GM19372 (cell line): ENCODE results near the gene HK2.
"Not testable (repeated sequence)": the region's sequence is repeated elsewhere in the genome, so short reads cannot be mapped to it uniquely, and the experiment has no call there.

Experiments used
- ATAC-seq: cut with Tn5 transposase; IDR thresholded peaks from one replicate; pipeline ENCODE4 v1.9.1; 2021; ENCODE audit warnings: mild to moderate bottlenecking, low read depth, moderate library complexity; ENCODE audit not compliant: unreplicated experiment

Gene HK2

DNA sequence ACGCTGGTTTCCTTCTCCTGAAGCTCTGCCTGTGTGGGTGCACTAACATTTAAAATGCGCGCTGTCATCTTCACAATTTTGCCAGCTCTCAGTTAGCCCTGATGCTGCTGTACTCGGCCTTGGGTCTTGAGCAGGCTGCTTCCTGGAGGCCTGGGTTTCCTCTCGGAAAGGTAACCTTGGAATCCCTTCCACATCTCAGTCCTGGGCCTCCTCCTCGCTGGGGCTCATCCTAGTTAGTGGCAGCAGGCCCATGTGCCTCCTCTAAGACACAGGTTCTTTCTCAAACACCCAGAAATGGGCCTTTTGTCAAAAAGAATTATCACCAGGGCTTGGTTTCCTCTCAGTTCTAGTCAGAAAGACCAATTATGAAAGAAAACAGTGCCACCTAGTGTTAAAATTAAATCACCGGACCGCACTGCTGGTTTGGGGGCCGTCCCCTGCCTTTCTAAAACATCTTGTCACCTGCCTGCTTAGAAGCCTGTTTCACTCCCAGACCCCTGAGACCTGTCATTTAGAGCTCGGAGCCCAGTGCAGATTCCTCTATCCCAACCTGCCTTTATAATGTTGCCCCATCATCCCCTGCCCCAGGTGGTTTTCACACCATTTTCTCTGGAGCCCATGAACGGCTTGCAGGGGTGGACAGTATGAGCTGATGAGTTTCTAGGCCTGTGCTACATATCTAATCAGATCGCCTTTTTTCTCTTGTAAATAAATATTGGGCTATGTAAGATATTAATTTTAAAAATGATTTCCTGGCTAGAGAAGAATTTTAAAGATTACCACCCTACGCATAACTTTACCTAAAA is 42.4 kb downstream of the HK2 start:
- ATAC-seq: no peak

GRCh38 chr2:74877376-74877775 is 43.4 kb downstream of the HK2 start:
- ATAC-seq: no peak

DNA sequence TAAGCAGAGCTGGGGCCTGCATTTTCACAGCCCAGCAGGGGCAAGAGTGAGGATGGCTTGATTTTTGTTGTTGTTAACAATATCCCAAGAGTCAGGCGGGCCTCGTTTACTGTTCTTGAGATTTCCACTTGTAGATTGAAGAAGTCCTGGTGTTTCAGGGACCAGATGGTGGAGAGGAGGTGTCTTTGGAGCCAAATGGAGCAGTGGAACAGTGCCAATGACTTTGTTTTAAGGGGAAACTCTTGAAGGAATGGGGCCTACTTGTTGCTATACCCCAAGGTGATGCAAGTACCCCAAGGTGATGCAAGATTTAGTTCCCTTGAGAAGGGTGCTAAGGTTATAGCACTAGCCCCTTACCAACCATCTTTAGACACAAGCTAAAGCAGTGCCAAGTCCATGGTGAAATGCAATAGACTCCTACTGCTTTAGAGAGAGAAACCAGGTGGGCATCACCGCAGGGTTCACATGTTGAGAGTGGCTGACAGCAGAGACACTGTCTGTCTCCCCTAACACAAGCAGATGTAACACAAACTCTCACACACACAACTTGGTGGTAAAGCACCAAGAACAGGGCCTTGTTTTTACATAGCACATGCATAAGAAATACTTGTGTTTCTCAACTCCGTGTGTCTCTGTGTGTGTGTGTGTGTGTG is 44.0 kb downstream of the HK2 start:
- ATAC-seq: no peak

DNA sequence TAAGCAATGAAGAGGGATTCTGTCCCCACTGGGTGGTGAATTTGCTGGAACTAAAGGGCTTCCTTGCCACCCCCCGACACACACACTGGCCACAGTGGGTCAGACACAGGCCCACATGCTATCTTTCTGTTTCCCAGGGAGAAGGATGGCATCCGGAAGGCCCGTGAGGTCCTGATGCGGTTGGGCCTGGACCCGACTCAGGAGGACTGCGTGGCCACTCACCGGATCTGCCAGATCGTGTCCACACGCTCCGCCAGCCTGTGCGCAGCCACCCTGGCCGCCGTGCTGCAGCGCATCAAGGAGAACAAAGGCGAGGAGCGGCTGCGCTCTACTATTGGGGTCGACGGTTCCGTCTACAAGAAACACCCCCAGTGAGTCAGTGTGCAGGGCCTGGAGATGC is 44.6 kb downstream of the HK2 start:
- no peak for ATAC-seq

- ATAC-seq: no peak
Observed at GRCh38 chr2:74880054-74880728, 46.3 kb downstream of the HK2 start.

DNA sequence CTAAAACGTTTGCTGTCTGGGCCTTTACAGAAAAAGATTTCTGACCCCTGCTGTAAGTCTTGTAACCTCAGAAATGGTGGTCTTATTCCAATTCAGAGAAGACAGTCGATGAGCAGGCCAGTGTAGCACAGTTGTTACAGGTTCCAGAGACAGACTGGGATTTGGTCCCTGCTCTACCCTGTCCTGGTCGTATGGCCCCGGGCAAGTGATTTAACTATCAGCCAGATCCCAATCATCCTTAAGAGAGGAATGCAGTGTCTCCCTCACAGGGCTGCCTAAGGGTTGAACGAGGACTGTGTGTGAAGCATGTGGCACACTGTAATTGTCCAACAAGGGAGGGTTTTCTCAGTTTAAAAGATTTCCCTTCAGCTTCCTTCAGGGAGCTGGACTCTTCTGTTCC is 47.2 kb downstream of the HK2 start:
- ATAC-seq: no peak

GRCh38 chr2:74881626-74882298 is 47.8 kb downstream of the HK2 start:
- ATAC-seq: no peak

DNA sequence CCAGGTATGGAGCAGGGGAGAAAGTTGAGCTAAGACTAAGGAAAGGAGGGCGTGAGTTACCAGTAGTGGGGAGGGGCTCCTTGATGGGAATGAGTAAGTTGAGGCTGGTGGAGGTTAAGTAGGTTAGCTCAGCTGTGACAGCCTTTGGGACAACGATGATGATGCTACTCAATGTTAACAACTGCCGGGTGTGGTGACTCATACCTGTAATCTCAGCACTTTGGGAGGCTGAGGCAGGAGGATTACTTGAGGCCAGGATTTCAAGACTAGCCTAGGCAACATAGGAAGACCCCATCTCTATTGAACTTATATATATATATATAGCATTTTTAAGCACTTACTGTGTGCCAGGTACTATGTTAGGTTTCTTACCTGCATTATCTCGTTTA is 48.4 kb downstream of the HK2 start:
- no peak for ATAC-seq

DNA sequence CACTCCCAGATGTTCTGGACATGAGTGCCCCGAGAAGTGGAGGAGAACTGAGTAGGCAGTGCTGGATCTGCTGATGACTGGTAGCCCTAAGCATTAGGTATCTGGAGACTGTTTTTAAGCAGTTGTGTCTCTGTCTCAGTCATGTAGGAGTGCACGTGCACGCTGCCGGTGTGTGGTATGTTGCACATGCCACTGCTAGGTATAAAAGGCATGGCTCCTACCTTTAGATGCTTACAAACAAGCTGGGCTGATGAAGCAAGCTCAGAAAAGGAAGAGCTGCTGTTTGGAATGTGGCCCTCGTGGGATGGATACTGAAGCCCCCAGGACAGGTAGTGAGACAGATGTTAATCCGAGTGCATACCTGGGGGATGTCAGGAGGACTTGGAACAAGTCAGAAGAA is 49.1 kb downstream of the HK2 start:
- ATAC-seq: no peak

GRCh38 chr2:74884118-74884762 is 50.3 kb downstream of the HK2 start:
- ATAC-seq: no peak

DNA sequence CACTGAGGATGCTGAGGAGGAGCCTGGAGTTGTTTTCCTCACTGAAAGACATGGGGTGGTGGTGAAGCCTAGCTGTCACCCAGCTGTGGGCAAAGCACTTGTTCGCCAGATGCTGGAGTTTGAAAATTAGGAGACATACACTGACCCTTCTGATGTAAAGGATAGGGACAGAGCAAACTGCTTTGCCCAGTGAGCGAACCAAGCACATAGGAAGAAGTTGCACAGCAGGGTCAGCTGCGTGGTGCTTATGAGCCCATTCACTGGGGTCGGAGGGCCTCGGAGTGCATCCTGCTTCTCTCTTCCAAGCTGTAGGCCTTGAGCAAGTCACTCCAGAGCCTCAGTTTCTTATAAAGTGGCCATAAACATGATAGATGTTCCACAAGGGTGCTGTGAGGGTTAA is 50.9 kb downstream of the HK2 start:
- ATAC-seq: no peak

DNA sequence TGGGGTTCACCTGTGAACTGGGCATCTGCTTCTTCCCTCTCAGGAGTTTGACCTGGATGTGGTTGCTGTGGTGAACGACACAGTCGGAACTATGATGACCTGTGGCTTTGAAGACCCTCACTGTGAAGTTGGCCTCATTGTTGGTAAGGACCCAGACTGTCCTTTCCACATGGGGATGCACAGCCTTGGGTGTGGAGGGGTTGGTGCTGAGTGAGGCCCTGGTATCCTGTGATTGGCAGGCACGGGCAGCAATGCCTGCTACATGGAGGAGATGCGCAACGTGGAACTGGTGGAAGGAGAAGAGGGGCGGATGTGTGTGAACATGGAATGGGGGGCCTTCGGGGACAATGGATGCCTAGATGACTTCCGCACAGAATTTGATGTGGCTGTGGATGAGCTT is 52.3 kb downstream of the HK2 start:
- no peak for ATAC-seq

DNA sequence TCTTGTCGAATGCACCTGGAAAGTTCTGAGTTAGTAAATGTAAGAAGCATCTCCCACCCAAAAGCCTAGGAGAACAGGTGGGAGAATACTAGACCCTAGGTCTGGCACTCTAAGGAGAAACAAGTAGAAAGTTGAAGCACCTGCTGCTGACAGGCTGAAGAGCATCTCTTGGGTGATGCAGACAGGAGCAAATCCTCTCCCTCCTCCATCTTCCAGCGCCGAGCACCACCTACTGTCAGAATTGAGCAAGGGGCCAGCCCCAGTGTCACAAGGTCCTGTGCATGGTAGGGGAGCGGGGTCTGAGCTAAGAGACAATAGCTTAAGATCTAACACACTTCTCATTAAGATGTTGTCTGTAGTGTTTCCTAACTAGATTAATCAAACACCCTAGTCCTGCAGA is 52.9 kb downstream of the HK2 start:
- no peak for ATAC-seq

- no peak for ATAC-seq
Observed at GRCh38 chr2:74887445-74887951, 53.6 kb downstream of the HK2 start.

GRCh38 chr2:74887960-74888700 is 54.2 kb downstream of the HK2 start:
- no peak for ATAC-seq

- no peak for ATAC-seq
Observed at GRCh38 chr2:74889159-74889558, 55.2 kb downstream of the HK2 start.

DNA sequence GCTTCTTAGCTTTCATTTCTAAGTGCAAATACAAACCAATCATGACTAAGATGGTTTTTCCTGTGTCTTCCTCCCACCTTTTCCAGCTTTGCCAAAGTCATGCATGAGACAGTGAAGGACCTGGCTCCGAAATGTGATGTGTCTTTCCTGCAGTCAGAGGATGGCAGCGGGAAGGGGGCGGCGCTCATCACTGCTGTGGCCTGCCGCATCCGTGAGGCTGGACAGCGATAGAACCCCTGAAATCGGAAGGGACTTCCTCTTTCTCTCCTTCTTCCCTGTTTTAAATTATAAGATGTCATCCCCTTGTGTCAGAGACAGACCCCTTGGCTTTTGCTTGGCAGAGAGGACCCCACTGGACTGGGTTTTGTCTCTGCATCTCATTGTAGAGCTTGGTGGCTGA is 56.8 kb downstream of the HK2 start:
- ATAC-seq: no peak

DNA sequence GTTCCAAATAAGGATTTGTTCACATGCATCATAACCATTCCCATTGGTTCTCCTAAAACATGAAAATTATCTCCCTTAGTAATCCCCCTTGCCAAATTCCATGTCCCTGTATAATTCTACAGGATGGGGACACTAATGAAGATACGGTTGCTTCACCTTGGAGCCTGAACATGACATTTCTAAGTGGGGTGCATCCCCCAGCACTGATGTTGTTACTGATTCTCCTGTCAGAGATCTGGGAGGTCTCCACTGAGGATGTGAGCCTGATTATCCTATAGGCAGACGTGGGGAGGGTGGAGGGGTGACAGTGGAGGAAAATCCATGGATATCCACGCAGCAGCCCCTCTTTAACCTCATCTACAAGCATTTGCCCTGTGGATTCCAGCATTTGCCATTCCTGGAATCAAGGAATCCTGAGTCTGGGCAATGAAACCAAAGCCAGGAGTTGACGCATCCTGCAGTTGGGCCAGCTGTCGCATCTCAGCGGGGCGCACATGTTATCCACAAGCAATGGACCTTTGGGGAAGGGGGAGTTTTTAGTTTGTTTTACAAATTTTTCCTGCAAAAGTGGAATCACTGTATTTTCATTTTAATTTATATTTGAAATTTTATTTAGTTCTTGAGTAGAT is 57.3 kb downstream of the HK2 start:
- no peak for ATAC-seq

DNA sequence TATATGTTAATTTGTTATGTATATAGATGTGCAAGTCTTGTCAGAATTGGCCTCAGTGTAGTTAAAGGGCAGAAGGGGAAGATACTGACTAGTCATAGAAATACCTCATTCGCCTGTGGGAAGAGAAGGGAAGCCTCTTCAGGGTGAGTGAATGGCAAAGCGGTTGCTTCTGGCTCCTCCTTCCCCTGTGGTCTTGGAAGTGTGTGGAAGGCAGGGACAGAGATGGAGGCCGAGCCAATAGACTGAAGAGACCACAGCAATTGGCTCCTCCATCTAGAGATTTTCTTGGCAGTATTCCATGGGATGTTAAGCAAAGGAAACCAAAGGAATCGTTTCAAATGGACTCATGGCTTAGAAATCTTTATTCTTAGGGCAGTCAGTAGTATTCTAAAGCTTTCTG is 57.9 kb downstream of the HK2 start:
- not testable (repeated sequence) for ATAC-seq
